A172 (cell line): ENCODE results near the gene MEX3D. TPM values are rescaled to one million over a fixed set of nuclear protein-coding genes. Genes with fewer than 3 reads are reported as not detected.

ENCODE experiments used
- total RNA-seq: library from RNA; depleted of rRNA; stranded (reverse); fragments of >200 nt; shearing (Covaris generic); gene quantifications from 2 replicates; pipeline ENCODE4 v1.2.3, GENCODE V29; 2014; rRNA removed

The MEX3D gene
- total RNA-seq, 1 experiment from 2014 or later, result 63.7 TPM

Other genes starting within 250 kb of the MEX3D start
- 169 and 186 TPM in 2 replicates for gene NDUFS7, start 184.4 kb downstream of the MEX3D start, total RNA-seq
- 101 and 117 TPM in 2 replicates for gene GAMT, start 166.8 kb downstream of the MEX3D start, total RNA-seq
- 84.8 and 110 TPM in 2 replicates for gene DAZAP1, start 160.7 kb downstream of the MEX3D start, total RNA-seq
- 2,554 and 2,923 TPM in 2 replicates for gene RPS15, start 129.9 kb downstream of the MEX3D start, total RNA-seq
- gene APC2, start 118.2 kb downstream of the MEX3D start, total RNA-seq, result 0.79 and 5.5 TPM in 2 replicates
- 44.0 and 60.4 TPM in 2 replicates for gene C19orf25, start 89.1 kb downstream of the MEX3D start, total RNA-seq
- gene PCSK4, start 78.0 kb downstream of the MEX3D start, total RNA-seq, result 3.1 and 5.4 TPM in 2 replicates
- 4.1 and 4.3 TPM in 2 replicates for gene REEP6, start 77.1 kb downstream of the MEX3D start, total RNA-seq
- gene ADAMTSL5, start 55.3 kb downstream of the MEX3D start, total RNA-seq, result 3.9 and 6.4 TPM in 2 replicates
- 0.22 TPM in 1 of 2 replicates, not detected in the other for gene PLK5, start 44.2 kb downstream of the MEX3D start, total RNA-seq
- 158 and 172 TPM in 2 replicates for gene MBD3, start 24.5 kb upstream of the MEX3D start, total RNA-seq
- 74.2 and 88.5 TPM in 2 replicates for gene UQCR11, start 37.1 kb upstream of the MEX3D start, total RNA-seq
- gene TCF3, start 84.3 kb upstream of the MEX3D start, total RNA-seq, result 219 and 238 TPM in 2 replicates
- not detected in 2 replicates for gene ONECUT3, start 185.2 kb upstream of the MEX3D start, total RNA-seq
- 8.6 and 12.4 TPM in 2 replicates for gene ATP8B3, start 244.0 kb upstream of the MEX3D start, total RNA-seq